Fibroblast of peridontal ligament (primary cell): ENCODE data around the gene PCDHB10.

ENCODE experiments used
- DNase-seq: peaks from one replicate; pipeline ENCODE4 v3.0.0-alpha.2; 2010; ENCODE audit errors: extremely low read depth

Gene PCDHB10

DNA sequence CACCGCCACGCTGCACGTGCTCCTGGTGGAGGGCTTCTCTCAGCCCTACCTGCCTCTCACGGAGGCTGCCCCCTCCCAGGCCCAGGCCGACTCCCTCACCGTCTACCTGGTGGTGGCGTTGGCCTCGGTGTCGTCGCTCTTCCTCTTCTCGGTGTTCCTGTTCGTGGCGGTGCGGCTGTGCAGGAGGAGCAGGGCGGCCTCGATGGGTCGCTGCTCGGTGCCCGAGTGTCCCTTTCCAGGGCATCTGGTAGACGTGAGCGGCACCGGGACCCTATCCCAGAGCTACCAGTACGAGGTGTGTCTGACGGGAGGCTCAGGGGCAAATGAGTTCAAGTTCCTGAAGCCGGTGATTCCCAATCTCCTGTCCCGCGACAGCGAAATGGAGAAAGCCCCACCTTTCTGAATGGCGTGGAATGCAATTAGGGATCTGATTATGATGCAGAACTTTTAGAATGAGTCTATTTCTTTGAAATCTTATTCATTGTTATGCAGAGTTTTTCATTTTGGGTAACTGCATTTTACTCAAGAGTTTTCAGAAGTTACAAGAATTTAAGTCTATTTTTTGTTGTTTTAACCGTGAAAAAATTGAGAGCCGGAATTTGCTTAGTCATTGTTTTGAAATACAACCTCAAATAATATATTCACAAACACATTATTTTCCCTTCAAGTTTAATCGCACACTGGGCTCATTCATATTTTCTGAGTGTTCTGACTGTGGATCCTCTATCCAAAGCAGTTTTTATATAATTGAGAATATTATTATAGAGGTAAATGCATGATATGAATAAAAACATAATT lies 44.6 kb downstream of the PCDHB10 start:
- DNase-seq: no peak

DNA sequence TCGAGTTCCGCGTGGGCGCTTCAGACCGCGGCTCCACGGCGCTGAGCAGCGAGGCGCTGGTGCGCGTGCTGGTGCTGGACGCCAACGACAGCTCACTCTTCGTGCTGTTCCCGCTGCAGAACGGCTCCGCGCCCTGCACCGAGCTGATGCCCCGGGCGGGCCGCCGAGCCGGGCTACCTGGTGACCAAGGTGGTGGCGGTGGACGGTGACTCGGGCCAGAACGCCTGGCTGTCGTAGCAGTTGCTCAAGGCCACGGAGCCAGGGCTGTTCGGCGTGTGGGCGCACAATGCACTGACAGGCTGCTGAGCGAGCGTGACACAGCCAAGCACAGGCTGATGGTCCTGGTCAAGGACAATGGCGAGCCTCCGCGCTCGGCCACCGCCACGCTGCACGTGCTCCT lies 49.3 kb downstream of the PCDHB10 start:
- no peak for DNase-seq
